Measurements from ENCODE around the gene LGI4. TPM values are rescaled to one million over a fixed set of nuclear protein-coding genes. Genes with fewer than 3 reads are reported as not detected.

The LGI4 gene
- total RNA-seq, 1 donor = 0.09 TPM

- TF ChIP-seq CTCF (IDR thresholded peaks at IDR 0.05; ENCODE audit: insufficient read depth, low read length) = no peak
- H3K4me3 ChIP-seq (ENCODE audit: low read depth, low read length) = no peak overlapping the region
Measured at GRCh38 chr19:35118268-35119020, 16.4 kb downstream of the LGI4 start.

GRCh38 chr19:35117799-35118198 lies 17.1 kb downstream of the LGI4 start:
- H3K4me3 ChIP-seq (ENCODE audit: low read depth, low read length) = no peak overlapping the region
- no peak for DNase-seq (ENCODE audit: low read depth)
- TF ChIP-seq CTCF (IDR thresholded peaks at IDR 0.05; ENCODE audit: insufficient read depth, low read length) = no peak

More at GRCh38 chr19:35118268-35119020, 16.4 kb downstream of the LGI4 start:
- DNase-seq (ENCODE audit: low read depth) = no peak

- DNase-seq (ENCODE audit: low read depth) = no peak
- no peak for TF ChIP-seq CTCF (IDR thresholded peaks at IDR 0.05; ENCODE audit: insufficient read depth, low read length)
Measured at GRCh38 chr19:35117116-35117515, 17.7 kb downstream of the LGI4 start.

GRCh38 chr19:35116072-35116801 lies 18.6 kb downstream of the LGI4 start:
- no peak overlapping the region for H3K4me3 ChIP-seq (ENCODE audit: low read depth, low read length)
- DNase-seq (ENCODE audit: low read depth) = no peak
- TF ChIP-seq CTCF (IDR thresholded peaks at IDR 0.05; ENCODE audit: insufficient read depth, low read length) = no peak

More at GRCh38 chr19:35117116-35117515, 17.7 kb downstream of the LGI4 start:
- H3K4me3 ChIP-seq (ENCODE audit: low read depth, low read length) = no peak overlapping the region

- peak within 1 kb of the TSS; percentile 39 for H3K4me3 ChIP-seq (ENCODE audit: low read depth, low read length)
- no peak for DNase-seq (ENCODE audit: low read depth)
- TF ChIP-seq CTCF (IDR thresholded peaks at IDR 0.05; ENCODE audit: insufficient read depth, low read length) = no peak
Measured at GRCh38 chr19:35115177-35115951, 19.5 kb downstream of the LGI4 start, which contains the start of gene FXYD3. FXYD3 (plus strand) TSS chr19:35115823; CDS start chr19:35119377, 3,554 bp downstream.

- H3K4me3 ChIP-seq (ENCODE audit: low read depth, low read length) = peak overlapping the region; percentile 39
- peak; percentile 99 for TF ChIP-seq CTCF (IDR thresholded peaks at IDR 0.05; ENCODE audit: insufficient read depth, low read length)
- DNase-seq (ENCODE audit: low read depth) = peak; percentile 62
Measured at GRCh38 chr19:35114353-35115176, 20.3 kb downstream of the LGI4 start.
